ENCODE data around the gene CYP24A1.

CYP24A1 gene

GRCh38 chr20:54155736-54156317 lies 18.0 kb downstream of the CYP24A1 start:
- no peak for DNase-seq (ENCODE audit: low read depth)

- no peak for DNase-seq (ENCODE audit: low read depth)
Measured at GRCh38 chr20:54154439-54154838, 19.3 kb downstream of the CYP24A1 start.

- DNase-seq (ENCODE audit: low read depth), result no peak
Measured at GRCh38 chr20:54153847-54154246, 19.9 kb downstream of the CYP24A1 start.

- no peak for DNase-seq (ENCODE audit: low read depth)
Measured at GRCh38 chr20:54153041-54153327, 20.8 kb downstream of the CYP24A1 start.

GRCh38 chr20:54152227-54153040 lies 21.4 kb downstream of the CYP24A1 start:
- DNase-seq (ENCODE audit: low read depth), result no peak

- no peak for DNase-seq (ENCODE audit: low read depth)
Measured at GRCh38 chr20:54151511-54152226, 22.1 kb downstream of the CYP24A1 start.

- no peak for DNase-seq (ENCODE audit: low read depth)
Measured at GRCh38 chr20:54151075-54151439, 22.7 kb downstream of the CYP24A1 start.

- DNase-seq (ENCODE audit: low read depth), result no peak
Measured at GRCh38 chr20:54149765-54150264, 24.0 kb downstream of the CYP24A1 start.

GRCh38 chr20:54148947-54149764 lies 24.6 kb downstream of the CYP24A1 start:
- no peak for DNase-seq (ENCODE audit: low read depth)

GRCh38 chr20:54146672-54147071 lies 27.1 kb downstream of the CYP24A1 start:
- DNase-seq (ENCODE audit: low read depth), result no peak

GRCh38 chr20:54144847-54145414 lies 28.9 kb downstream of the CYP24A1 start:
- DNase-seq (ENCODE audit: low read depth), result no peak

- no peak for DNase-seq (ENCODE audit: low read depth)
Measured at GRCh38 chr20:54140927-54141566, 32.7 kb downstream of the CYP24A1 start.

GRCh38 chr20:54140486-54140885 lies 33.3 kb downstream of the CYP24A1 start:
- DNase-seq (ENCODE audit: low read depth), result no peak

- no peak for DNase-seq (ENCODE audit: low read depth)
Measured at GRCh38 chr20:54140067-54140466, 33.7 kb downstream of the CYP24A1 start.

- DNase-seq (ENCODE audit: low read depth), result no peak
Measured at GRCh38 chr20:54139188-54139587, 34.6 kb downstream of the CYP24A1 start.

GRCh38 chr20:54138427-54138826 lies 35.4 kb downstream of the CYP24A1 start:
- DNase-seq (ENCODE audit: low read depth), result no peak

GRCh38 chr20:54137115-54137514 lies 36.7 kb downstream of the CYP24A1 start:
- no peak for DNase-seq (ENCODE audit: low read depth)

- no peak for DNase-seq (ENCODE audit: low read depth)
Measured at GRCh38 chr20:54134445-54135220, 39.2 kb downstream of the CYP24A1 start.

- no peak for DNase-seq (ENCODE audit: low read depth)
Measured at GRCh38 chr20:54133434-54134427, 40.1 kb downstream of the CYP24A1 start.

Data from fibroblast of the conjunctiva (primary cell).